ENCODE results near the gene PLCL2.
"Not testable (repeated sequence)": the region's sequence is repeated elsewhere in the genome, so short reads cannot be mapped to it uniquely, and the experiment has no call there.

PLCL2 gene

DNA sequence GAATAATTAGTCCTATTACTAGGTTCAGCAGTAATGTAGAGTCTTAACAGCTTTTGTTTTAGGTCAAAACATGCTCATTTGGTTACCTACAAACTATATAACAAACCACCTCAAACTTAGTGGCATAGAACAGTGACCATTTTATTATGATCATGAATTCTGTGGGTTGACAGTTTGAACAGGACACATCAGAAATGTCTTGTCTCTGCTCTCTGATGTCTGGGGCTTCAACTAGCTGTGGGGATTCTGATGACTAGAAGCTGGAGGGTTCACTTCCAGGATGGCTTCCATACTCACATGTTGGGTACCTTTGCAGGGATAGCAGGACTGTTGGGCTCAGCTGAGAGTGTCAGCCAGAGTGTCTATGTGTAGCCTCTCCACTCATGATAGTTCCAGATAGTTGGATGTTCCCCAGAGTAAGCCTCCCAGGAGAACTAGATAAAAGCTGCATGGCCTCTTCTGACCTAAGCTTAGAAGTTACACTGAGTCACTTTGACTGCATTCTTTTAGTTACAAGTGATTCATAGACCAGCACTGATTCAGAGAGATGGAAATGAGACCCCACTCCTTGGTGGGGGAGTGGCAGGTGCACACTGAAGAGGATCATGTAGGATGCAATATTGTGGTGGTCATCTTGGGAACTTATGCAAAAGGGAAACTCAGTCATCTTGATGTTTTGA is 32.6 kb downstream of the PLCL2 start:
- DNase-seq (ENCODE audit: low read depth), result no peak

DNA sequence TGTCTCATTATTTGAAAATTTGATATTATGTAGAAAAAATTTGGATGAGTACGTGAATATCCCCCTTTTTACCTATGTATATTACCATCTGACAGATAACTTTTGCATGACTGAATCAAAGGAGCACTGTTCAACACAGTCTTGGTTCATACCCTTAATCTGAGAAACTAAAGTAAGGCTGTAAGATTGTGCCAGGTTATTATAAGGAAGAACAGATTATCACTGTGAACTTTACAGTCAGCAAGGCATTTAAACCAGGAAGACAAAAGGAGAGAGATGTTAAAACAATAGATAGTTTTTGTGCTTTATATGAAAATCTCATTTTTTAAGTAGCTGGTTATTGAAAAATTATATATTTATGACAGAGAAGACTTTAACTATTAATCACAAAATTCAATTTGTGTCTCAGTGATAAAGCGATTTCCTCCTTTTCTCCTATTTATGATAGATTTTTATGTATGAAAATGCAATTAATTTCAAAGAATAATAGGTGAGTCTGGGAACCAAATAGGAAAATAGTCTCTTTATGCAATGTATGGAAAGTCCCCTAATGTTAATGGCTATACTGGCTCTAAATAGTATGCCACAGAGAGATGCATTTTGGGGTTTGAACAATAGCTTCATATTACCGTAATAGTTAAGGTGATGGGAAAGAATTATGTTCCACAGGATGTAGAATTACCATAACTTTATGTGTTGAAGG is 33.4 kb downstream of the PLCL2 start:
- DNase-seq (ENCODE audit: low read depth), result no peak

DNA sequence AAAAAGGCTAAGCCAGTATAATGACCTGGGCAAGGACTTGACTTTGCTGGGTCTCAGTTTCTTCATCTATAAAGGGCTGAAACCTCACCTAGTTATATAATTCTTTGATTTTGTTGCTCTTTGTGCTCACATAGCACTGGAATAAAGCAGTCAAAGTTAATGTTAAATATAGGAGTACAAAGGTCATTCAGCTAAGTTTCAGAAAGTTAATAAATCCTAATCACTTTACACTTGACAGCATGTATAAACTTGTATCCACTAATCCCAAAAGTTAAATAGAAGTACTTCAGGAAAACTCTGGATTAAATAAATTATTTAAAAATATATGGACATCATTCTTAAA is 33.9 kb downstream of the PLCL2 start:
- DNase-seq (ENCODE audit: low read depth), result no peak

DNA sequence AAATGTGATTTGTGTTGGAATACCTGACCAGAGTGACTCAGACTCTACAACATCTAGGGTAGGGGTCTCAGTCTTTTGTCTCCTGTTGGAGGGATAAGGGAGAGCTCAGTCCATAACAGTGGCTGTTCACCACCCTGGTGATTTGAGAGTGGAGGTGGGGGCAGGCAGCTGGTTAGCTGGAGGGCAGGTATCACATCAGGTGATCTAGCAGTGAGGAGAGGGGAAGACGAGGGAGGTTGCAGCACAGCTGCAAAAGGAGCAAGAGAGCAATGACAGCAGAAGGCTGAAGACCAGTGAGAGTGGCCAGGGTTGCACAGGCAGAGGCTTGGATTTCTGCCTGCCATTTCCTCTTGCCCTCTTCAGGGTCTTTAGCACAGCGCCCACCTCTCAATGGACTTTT is 38.4 kb downstream of the PLCL2 start:
- DNase-seq (ENCODE audit: low read depth), result no peak

- no peak for DNase-seq (ENCODE audit: low read depth)
These were observed 42.7 kb downstream of the PLCL2 start for GRCh38 chr3:16927485-16927884.

DNA sequence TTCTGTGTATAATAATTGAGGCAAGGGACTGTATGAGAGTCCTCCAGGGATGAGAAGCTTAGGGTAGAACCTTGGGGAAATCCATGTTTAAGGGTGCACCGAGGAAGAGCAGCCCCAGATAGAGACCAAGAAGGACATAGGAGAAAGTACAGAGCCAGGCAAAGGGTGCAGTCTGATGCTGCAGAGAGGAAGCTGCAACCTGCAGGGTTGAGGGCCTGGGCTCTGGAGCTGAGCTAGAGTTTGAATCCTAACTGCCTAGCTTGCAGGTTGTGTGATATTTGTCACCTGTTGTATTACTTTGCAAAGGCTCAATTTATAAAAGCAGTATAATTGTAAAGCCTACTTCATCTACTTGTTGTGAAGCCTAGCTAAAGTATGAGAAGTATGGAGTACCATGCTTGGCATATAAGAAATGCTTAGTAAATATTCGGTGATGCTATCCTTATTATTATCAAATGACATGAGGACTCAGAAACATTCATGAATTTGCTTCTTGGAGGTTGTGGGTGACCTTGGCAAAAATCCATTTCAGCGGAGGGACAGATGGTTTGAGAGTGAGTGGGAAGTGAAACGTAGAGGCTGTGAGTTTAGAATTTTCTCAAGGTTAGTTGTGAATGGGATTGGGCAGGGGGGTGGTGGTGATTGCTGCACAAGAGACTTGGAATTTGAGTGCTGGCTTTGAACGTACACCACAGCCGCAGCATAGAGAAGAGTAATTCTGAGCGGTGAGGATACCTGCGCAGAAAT is 43.8 kb downstream of the PLCL2 start:
- DNase-seq (ENCODE audit: low read depth), result no peak

- no peak for DNase-seq (ENCODE audit: low read depth)
These were observed 44.6 kb downstream of the PLCL2 start for GRCh38 chr3:16929311-16929710.

DNA sequence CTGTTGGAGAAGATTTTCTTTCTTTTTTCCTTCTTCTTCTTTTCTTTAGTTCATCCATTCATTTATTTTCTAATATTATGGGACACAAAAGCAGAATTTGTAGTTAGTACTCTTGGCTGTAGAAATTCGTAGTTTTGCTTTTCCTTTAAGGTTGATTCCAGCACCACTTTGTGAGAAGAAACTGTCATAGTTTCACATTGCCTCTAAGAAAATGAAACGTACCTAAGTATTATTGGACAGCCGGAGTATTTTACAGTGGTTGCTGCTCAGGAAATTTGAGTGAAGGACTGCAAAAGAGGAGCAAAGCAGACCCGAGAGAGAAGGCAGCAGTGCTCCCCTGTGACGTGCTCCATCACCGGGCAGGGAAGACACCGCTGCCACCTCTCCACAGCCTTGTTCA is 48.1 kb downstream of the PLCL2 start:
- DNase-seq (ENCODE audit: low read depth), result no peak

DNA sequence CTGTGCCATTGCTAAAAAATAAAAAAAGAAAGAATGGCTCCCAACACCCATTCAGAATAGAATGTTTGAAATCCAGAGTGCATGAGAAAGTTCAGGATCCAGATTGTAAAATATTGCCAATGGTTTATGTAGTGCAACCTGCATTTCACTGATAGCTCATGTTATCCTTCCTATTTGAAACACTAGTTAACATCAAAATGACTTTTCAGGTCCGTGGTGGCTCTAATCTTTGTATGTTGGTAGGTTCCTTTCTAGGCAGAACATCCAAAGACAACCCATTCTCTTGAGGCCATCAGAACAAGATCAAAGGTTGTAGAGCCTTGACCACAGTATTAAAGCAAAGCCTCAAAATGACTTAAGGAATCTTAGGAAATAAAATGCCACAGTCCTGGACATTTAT is 51.0 kb downstream of the PLCL2 start:
- no peak for DNase-seq (ENCODE audit: low read depth)

DNA sequence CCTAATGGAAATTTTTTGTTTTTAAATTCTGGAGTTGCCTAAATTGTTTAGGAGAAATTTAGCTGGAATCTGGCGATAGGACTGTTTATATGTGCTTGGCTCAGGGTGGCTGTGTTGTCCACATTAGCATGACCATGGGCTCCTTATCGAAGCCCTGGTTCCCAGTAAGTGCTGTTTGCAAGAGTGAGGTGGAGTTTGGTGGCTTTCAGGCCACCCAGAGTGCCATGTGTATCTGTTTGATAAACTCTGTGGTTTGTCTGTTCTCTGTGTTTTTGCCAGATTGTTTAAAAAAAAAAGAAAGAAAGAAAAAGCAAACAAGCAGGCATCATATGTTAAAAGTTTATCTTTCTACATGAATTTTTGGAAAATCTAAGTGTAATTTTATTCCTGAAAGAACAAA is 51.5 kb downstream of the PLCL2 start:
- no peak for DNase-seq (ENCODE audit: low read depth)

- DNase-seq (ENCODE audit: low read depth), result no peak
These were observed 52.0 kb downstream of the PLCL2 start for GRCh38 chr3:16936676-16937230.

- DNase-seq (ENCODE audit: low read depth), result no peak
These were observed 52.6 kb downstream of the PLCL2 start for GRCh38 chr3:16937326-16937845.

DNA sequence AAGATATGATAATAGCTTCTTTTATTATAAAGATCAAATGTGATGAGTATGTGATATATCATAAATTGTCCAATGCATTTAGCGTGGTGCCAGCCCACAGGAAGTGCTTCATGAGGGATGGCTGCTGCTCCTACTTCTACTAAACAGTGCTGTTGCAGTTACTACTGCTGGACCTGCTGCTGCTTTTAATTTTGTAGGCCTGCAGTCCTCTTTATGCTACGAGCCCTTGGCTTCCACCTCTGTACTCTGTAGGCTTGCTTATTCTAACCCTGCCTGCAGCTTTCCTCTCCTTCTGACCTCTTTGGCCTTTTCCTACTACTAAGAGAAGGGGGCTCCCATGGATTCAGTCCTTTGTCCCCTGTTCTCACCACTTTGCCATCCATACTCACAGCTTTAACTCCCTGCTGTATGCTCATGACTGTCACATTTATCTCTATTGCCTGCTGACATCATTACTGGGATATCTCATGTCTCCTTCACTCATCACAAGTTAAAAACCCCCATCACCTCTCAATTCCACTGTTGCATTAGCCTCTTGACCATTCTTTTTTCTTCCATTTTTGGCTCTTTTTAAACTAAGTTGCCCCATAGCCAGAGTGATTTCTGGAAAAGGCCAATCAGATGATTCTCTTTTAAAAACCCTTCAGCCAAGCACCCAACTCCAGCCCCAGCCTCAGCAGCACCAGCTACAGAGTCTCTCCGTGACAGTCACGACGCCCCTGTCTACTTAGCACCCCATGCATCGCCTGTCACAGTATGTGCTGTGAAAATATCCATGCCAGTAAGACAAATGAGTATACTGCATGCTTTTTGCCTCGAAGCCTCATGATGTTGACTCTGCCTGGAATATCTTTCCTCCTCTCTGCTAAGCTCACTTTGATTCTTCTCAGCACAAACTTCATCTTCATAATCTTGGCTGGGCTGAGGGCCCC is 56.3 kb downstream of the PLCL2 start:
- DNase-seq (ENCODE audit: low read depth), result no peak

DNA sequence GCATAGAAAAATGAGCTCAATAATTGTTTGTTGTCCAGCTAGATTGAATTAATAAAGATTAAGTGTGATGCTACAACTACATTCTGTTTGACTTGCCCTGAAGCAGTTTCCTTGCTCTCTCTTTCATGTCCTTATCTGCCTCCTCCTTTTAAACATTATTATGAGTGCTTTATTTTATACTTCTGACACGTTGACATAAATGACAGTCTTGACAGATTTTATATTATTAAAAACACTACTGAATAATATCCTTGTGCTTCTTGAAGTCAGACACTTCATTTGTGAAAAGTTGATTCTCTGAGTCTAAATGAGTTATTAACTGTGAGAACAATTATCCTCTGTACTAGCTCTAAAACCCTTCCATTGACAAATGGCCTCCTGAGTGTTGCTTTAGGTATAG is 58.2 kb downstream of the PLCL2 start:
- no peak for DNase-seq (ENCODE audit: low read depth)

DNA sequence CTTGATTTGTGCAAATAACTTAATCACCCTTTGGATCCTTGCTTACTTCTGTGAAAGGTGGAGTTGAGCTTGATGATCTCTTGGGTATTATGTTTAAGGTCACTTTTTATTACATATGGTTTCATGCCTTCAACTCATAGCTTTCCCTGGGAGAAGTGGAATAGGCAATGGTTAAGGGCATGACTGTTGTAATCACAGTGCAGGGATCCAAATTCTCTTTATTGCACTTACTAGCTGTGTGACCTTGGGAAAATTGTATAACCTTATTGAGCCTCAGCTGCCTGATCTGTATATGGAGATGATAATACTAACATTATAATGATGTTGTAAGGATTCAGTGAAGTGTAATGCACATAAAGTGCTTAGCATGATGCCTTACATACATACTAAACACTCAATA is 59.1 kb downstream of the PLCL2 start:
- DNase-seq (ENCODE audit: low read depth), result no peak

- no peak for DNase-seq (ENCODE audit: low read depth)
These were observed 59.6 kb downstream of the PLCL2 start for GRCh38 chr3:16944356-16944755.

- DNase-seq (ENCODE audit: low read depth), result no peak
These were observed 60.6 kb downstream of the PLCL2 start for GRCh38 chr3:16945330-16945729.

DNA sequence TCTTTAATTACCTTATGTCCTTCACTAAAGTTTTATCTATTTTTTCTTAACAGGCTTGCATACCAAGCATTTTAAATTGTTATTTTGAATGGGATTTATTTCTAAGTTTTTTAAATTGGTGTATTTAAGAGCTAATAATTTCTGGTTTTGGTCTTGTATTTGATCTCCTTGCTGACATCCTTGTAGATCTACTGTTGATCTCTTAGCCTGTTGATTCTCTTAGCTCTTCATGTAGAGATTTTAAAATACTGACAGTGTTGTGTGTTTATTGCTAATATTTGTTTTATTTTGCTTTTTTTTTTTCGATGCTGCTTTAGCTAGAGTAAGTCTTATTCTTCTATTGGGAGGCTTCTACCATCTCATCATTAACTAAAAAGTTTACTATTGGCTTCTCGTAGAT is 65.5 kb downstream of the PLCL2 start:
- no peak for DNase-seq (ENCODE audit: low read depth)

- DNase-seq (ENCODE audit: low read depth), result no peak
These were observed 66.1 kb downstream of the PLCL2 start for GRCh38 chr3:16950845-16951244.

DNA sequence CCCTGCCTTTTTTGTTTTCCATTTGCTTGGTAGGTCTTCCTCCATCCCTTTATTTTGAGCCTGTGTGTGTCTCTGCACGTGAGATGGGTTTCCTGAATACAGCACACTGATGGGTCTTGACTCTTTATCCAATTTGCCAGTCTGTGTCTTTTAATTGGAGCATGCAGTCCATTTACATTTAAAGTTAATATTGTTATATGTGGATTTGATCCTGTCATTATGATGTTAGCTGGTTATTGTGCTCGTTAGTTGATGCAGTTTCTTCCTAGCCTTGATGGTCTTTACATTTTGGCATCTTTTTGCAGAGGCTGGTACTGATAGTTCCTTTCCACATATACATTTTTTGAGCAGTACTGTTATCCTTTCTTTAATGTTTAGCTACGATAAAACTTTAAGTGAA is 73.1 kb downstream of the PLCL2 start:
- not testable (repeated sequence) for DNase-seq (ENCODE audit: low read depth)

DNA sequence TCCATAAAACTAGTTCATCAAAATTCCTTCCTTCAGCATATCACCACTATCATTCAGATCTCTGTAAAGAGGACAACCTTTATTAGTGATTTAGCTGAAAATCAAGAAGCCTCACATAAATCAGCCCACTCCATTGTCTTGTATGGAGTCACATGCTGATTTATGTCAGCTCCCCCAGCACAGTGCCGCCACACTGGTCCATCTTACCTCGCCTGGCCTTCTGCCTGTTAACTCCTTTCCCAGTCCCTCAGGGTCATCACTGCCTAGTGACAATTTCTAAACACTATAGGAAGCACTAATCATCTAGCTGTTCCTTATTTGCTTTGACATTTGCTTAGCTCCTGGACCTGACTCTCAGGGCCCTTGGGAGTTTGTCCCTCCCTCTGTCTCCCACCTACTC is 75.4 kb downstream of the PLCL2 start:
- no peak for DNase-seq (ENCODE audit: low read depth)
